ENCODE measurements around the gene NEUROD1.

GRCh38 chr2:181682026-181682789 lies 1.9 kb upstream of the NEUROD1 start:
- TF ChIP-seq CTCF (IDR thresholded peaks at IDR 0.05; ENCODE audit: insufficient read depth, low read length, poor library complexity, severe bottlenecking) (no peak), EZH2phosphoT487 (conservative IDR thresholded peaks at IDR 0.05; ENCODE audit: low read length) (no peak)
